ENCODE results near the gene IFNLR1.

GRCh38 chr1:24175033-24175755, 11.9 kb downstream of the IFNLR1 start:
- TF ChIP-seq GATA2 (IDR thresholded peaks at IDR 0.05; ENCODE audit: low read depth, low read length) (no peak), GATA3 (IDR thresholded peaks at IDR 0.05; ENCODE audit: low read depth, low read length) (no peak)

Measured in SH-SY5Y (cell line).